Activated CD8-positive, alpha-beta memory T cell treated with anti-CD3 and anti-CD28 coated beads for 24 hours (primary cell): Measurements from ENCODE around the gene PRF1.

Experiments used
- DNase-seq: peaks from one replicate; pipeline ENCODE4 v3.0.0-alpha.2; 2020

PRF1 gene

DNA sequence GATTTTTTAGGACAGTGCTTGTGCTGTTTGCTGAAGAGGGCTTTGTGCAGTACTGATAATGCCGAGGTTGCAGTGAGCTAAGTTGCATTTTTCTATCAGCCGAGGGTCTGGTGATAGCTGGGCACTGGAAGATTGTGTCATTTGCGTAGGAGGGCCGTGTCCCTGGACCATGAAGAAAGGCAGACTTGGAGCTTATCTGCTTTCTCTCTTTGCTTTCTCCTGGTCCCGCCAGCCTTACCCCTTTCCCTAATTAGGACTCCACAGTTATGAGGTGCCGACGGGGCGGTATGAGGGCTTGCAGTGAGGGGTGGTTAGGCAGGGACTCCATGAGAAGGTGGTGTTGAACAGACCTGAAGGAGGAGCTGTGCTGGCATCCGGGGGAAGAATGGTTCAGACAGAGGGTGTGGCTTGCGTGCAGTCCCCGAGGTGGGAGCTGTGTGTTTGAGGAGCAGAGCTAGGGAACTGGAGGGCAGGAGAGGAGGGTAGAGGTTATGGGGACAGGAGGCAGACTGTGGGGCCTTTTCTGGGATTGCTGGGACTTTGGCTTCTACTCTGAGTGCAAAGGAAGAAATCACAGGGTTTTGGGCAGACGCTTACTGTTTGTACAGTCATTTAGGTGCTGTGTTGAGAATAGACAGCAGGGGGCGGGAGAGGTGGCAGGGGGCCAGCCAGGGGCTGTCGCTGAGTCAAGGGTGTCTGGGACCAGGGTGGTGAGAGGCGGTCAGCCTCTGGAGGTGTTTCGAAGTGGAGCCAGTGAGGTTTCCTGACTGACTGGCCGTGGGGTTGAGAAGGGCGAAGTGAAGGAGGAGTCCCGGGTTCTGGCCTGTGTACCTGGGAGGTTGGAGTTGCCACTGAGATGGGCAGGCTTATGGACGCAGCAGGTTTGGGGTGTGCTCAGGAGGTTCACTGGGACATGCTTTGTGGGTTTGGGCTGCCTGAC is 43.4 kb downstream of the PRF1 start:
- DNase-seq: peak; percentile 91

DNA sequence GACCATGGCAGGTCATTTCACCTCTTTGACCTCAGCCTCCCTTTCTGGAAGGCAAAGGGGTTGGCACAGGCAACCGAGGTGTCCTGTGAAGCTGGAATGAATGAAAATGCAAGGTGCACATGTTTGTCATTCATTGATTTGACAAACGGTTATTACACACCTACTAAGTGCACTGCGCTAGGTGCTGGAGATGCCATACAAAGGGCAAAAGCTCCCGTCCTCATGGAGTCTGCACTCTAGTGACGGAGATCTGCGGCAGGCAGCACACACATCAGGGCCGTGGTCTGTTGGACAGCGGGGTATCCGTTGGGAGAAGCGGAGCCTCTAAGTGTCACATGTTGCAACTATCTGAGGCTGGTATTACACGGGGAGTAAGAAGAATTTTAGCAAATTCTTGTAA is 44.2 kb downstream of the PRF1 start:
- DNase-seq: no peak

DNA sequence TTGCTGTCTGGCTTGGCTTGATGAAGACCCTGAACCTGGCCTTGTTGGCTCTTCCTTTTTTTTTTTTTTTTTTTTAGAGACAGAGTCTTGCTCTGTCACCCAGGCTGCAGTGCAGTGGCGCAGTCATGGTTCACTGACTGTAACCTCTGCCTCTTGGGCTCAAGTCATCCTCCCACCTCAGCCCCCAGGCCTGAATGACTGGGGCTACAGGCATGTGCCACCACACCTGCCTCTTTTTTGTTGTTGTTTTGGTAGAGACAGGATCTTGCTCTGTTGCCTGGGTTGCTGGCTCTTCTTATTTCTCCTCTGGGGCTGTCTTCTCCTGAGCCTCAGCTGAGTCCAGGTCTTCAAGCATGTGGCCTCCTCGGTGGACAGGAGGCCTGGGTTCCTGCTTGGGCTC is 44.7 kb downstream of the PRF1 start:
- DNase-seq: no peak

DNA sequence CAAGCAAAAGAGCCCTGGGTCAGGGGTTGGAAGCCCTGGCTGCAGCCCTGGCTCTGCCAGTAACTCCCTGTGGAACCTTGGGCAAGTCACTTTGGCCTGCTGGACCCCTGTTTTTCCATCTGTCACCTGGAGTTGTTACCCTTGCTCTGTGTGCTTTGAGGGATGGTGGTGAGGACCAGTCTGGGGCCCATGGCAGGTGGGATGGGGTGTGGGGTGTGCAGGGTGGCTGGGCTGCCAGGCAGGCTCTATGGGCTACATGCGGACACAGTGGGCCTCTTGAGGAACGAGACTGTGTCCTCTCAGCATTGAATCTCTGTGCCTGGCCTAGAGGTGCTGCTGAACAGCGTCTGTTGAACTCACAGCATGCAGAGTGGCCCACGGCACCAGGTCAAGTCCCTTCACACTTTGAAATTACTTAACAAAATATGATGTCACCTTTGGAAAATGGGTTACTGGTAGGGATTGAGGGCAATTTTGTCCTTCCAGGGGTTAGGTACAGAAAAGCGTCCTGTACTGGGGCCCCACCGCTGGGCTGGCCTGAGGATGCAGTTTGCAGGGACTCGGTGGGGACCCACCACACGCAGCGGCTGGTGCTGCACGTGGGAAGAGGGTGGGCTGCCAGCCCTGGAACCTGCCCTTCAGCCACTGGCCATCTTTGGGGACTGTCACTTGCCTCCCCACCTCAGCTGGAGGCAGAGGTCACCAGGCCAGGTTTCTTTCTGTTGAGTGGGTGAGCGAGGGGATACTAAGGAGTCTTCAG is 45.3 kb downstream of the PRF1 start:
- no peak for DNase-seq

DNA sequence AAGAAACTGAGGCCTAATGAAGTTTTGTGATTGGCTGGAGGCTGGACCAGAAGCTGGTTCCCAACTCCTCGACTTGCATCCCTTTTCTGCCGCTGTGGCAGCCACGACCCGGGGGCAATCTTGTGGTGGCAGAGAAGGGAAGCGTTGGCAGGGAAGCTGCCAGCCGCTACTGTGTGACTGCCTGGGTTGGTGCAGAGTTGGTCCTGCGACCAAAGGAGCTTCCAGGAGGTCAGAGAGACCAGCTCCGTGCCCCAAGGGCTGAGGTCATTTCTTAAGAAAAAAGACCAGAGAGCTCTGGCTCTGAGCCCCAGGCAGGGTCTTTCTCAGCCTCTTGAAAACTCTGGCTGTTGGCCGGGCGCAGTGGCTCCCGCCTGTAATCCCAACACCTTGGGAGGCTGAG is 47.2 kb downstream of the PRF1 start:
- DNase-seq: no peak

DNA sequence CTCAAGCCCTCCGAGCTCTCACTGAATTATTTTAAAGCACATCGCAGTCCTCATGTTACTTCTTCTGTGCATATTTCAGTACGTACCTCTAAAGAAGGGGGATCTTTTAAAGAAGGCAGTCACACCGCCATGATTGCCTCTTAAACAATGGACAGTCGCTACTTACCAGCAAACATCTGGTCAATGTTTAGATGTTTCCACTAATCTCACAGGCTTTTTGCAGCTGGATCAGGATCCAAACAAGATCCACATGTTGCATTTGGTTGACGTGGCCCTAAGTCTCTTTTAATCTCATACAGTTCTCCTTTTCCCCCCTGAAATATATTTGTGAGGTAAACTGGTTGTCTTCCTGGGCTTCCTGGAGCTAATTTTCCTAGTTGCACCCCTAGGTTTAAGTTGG is 50.0 kb downstream of the PRF1 start:
- DNase-seq: no peak

DNA sequence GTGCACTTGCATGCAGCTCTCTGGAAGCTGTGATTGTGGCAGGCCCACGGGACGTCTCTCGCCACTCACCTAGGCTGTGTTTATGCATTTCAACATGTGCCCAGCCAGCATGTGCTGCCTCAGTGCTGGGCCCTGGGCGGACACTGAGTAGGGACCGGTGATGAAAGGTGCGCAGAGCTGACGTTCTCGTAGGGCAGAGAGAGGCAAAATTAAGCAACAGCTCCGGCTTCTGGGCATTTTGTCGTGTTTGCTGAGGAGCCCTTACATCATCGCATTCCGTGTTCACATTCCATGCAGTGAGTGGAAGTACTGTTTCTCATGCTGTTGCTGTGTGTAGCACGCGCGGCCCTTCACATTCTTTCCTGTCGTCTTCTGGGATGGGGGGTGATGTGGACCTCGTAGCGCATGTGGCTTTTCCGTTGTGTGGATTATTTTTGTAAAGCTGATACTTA is 50.5 kb downstream of the PRF1 start:
- no peak for DNase-seq

DNA sequence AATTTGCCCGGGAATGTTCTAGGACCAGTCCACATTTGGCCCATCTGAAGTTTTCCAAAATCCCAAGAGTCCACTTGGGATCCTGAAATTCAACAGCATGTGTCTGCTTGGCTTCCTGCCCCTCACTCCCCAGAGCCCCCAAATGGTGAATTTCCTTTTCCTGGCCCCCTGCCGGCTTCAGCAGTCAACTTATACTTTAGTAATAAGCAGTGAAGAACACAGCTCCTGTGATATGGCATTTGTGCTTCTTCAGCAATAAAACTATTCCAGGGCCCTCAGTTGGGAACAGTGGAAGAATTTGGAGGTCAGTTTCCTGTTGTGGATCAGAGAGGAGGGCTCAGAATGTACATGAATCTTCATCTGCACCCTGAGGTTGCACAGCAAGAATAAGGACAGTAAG is 51.1 kb downstream of the PRF1 start:
- no peak for DNase-seq

DNA sequence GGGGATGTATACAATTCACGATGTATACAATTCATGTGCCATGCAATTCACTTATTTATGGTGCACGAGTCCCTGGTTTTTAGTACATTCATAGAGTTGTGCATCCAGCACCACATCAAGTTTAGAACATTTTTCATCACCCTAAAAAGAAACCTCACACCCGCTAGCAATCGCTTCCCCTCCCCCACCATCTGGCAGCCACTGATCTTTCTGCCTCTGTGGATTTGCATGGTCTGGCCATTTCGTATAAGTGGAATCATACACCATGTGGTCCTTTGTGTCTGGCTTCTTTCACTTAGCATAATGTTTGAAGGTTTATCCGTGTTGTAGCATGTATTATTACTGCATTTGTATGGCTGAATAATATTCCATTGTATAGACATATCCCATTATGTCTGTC is 52.1 kb downstream of the PRF1 start:
- no peak for DNase-seq

DNA sequence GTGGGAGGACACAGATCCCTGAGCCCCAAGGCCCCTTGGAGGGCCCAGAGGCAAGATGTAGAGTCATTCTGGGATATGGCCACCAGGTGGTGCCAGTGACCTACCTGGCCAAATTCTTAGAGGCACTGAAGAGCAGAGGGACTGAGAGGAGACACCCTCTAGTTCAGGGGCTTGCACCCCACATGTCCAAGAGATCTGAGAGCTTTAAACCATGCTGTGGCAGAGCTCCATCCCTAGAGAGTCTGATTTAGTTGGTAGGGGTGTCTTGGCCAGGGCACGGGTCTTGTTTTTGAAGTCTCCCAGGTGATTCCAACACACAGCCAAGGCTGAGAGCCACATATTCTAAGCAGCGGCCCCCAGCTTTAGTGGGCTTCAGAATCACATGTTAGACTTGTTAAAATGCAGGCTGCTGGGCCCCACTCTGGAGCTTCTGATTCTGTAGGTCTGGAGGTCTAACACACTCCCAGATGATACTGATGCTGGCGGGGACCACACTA is 52.5 kb downstream of the PRF1 start:
- peak; percentile 93 for DNase-seq

DNA sequence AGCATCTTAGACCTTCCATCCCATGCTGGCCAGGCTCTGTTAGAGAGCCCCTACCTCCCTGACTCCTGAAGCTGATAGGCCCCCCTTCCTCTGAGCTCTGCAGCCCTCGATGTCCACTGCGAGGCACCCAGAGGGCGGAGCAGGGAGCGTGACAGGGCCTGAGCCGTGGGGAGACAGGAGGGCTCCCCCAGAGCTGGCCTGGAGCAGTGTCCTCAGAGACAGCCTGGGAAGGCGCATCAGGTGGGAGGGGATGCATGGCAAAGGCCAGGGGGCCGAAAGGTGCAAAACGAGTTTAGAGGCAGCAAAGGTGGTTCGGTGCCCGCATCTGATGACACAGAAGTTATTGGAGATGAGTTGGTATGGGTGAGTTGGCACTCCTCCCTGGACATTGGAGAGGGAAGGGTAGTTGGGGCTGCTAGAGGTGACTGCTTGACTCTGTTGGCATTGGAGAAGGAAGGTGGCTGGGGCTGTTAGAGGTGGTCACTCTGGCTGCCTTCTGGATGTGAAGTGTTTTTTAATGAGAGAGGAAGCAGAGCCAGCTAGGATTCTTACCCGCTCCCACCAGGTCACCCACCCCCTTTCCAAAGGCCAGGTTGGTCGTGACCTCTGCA is 53.1 kb downstream of the PRF1 start:
- DNase-seq: no peak
